Ovary (tissue), 9 donors: ENCODE data around the gene SLC39A13. TPM values are rescaled to one million over a fixed set of nuclear protein-coding genes. Genes with fewer than 3 reads are reported as not detected.
A peak's percentile ranks its signal among the peaks of the same experiment; 100 is the strongest.

Source experiments
- DNase-seq, 5 donors: peaks; one replicate each; pipeline ENCODE4 v3.0.0-alpha.2; 2019 to 2020
- H3K27ac ChIP-seq, 2 donors: fragments of 200-600 bp; one replicate each; pipeline versions ENCODE4 v1.5.1 to v1.8.0; 2019 to 2022
- H3K27me3 ChIP-seq: fragments of 200-600 bp; one replicate; pipeline ENCODE4 v1.8.0; 2022
- H3K36me3 ChIP-seq: fragments of 200-600 bp; sonication (generic); one replicate; pipeline ENCODE4 v1.5.1; 2019
- H3K4me1 ChIP-seq: one replicate; pipeline ENCODE4 v1.8.1; 2013; ENCODE audit warnings: mild to moderate bottlenecking, moderate library complexity; ENCODE audit not compliant: insufficient read depth
- H3K4me3 ChIP-seq: fragments of 200-600 bp; sonication (generic); one replicate; pipeline ENCODE4 v1.5.1; 2017
- H3K9me3 ChIP-seq, 2 donors: fragments of 200-600 bp in 1 of 2; sonication (generic) in 1 of 2; one replicate each; pipeline versions ENCODE4 v1.5.1 to v1.8.1; 2013 to 2019; ENCODE audit warnings: mild to moderate bottlenecking in 1 of 2, moderate library complexity in 1 of 2
- EP300 ChIP-seq: sonication (generic); formaldehyde crosslinking; IDR thresholded peaks from one replicate; pipeline ENCODE4 v1.6.1; 2017; ENCODE audit warnings: antibody characterized with exemption
- POLR2A ChIP-seq: fragments of 450-650 bp; IDR thresholded peaks from one replicate; pipeline ENCODE4 v1.6.1; 2017; ENCODE audit warnings: antibody characterized with exemption, mild to moderate bottlenecking, moderate library complexity
- whole genome bisulfite sequencing, 3 donors: extraction: QIAGEN DNeasy Blood & Tissue Kit in 1 of 3; methylation state at CpG; one replicate each; pipeline versions ENCODE4 v1.1.5 to v1.1.7; 2013 to 2017; 5-methylcytosine and 5-hydroxymethylcytosine counted together
- intact Hi-C, 4 donors: fragments of 100-400 bp; cut with DNase I; formaldehyde crosslinking; loops; one replicate each; pipeline versions ENCODE4 v1.11.0 to v1.15.1; 2022 to 2023
- polyA plus RNA-seq, 2 donors: library from polyadenylated mRNA; stranded (reverse); fragments of 200-250 nt in 1 of 2; fragments of 350-450 nt in 1 of 2; fragmentation: Illumina TruSeq in 1 of 2; extraction: RNeasy Lipid Tissue Mini Kit (QIAGEN cat#74804) in 1 of 2; gene quantifications; one replicate each; pipeline ENCODE4 v1.2.3, GENCODE V29; 2013 to 2014
- total RNA-seq, 7 donors: library from RNA; depleted of rRNA in 2 of 7; stranded (reverse); fragments of >200 nt in 2 of 7; fragmentation: NEBNext Ultra II Directional in 3 of 7; extraction: Animal tissue kit (Norgen Biotek cat#: 25700) in 3 of 7; gene quantifications; one replicate each; pipeline versions ENCODE4 v1.1.0 to v1.2.4, GENCODE V29; 2016 to 2023
- TF ChIP-seq, protein P1 (sequence below), 3 donors: fragments of 450-650 bp in 2 of 3; fragments of 200-600 bp in 1 of 3; IDR thresholded peaks; one replicate each; pipeline versions ENCODE4 v1.5.1 to v1.8.0; 2016 to 2022; ENCODE audit warnings: antibody characterized with exemption in 3 of 3, mild to moderate bottlenecking in 1 of 3
- donor health status: DM: no; HTN: no; CAD: no; lungs with moderate emphysema.
- donor health status: DM: no; HTN: no; CAD: no.
- donor health status: Bipolar disorder and iron deficiency.
- donor health status: DM: yes; HTN: yes; CAD: no.
- donor health status: DM: no; HTN: no; CAD: no.
- donor health status: DM: yes; HTN: yes; CAD: no.

Gene SLC39A13
- total and polyA plus RNA-seq, 9 donors, result 2.8 to 60.2 (median 51.7) TPM

DNA sequence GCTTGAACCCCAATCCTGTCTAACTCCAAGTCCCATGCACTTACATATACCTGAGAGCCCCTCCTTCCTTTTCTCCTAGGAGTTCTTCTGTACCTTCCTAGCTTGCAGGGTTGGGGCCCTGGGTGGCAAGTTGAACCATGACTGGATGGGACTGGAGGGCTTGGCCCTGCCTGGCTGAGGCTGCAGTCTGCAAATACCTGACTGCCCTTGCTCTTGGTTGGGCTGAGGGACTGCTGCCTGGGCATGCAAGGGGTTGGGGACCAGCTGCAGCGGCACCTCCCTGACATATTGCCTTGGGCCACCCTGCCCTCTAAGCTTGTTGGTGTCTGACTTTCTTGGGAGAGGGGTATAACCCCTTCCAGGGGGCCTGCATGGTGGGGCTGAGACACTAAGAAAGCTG is 9.8 kb upstream of the SLC39A13 start:
- no peak overlapping the region for H3K27ac ChIP-seq
- no peaks in the 10 kb centered on the region for H3K4me1 ChIP-seq
- TF ChIP-seq POLR2A (no peak), EP300 (no peak)
- TF ChIP-seq, protein P1, sequence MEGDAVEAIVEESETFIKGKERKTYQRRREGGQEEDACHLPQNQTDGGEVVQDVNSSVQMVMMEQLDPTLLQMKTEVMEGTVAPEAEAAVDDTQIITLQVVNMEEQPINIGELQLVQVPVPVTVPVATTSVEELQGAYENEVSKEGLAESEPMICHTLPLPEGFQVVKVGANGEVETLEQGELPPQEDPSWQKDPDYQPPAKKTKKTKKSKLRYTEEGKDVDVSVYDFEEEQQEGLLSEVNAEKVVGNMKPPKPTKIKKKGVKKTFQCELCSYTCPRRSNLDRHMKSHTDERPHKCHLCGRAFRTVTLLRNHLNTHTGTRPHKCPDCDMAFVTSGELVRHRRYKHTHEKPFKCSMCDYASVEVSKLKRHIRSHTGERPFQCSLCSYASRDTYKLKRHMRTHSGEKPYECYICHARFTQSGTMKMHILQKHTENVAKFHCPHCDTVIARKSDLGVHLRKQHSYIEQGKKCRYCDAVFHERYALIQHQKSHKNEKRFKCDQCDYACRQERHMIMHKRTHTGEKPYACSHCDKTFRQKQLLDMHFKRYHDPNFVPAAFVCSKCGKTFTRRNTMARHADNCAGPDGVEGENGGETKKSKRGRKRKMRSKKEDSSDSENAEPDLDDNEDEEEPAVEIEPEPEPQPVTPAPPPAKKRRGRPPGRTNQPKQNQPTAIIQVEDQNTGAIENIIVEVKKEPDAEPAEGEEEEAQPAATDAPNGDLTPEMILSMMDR (IDR thresholded peaks at IDR 0.05), result no peak
- H3K4me3 ChIP-seq, result no peak overlapping the region
- H3K27me3 ChIP-seq, result no peaks in the 10 kb centered on the region
- no peaks in the 10 kb centered on the region for H3K9me3 ChIP-seq
- peak in 1 of 5 donors; percentile 17 for DNase-seq
- intact Hi-C loops, result no loop called here
- 93 to 100% (median 100%) methylated on average over 1 of the region's 1 CpG for WGBS, 3 donors
- no peaks in the 10 kb centered on the region for H3K36me3 ChIP-seq

DNA sequence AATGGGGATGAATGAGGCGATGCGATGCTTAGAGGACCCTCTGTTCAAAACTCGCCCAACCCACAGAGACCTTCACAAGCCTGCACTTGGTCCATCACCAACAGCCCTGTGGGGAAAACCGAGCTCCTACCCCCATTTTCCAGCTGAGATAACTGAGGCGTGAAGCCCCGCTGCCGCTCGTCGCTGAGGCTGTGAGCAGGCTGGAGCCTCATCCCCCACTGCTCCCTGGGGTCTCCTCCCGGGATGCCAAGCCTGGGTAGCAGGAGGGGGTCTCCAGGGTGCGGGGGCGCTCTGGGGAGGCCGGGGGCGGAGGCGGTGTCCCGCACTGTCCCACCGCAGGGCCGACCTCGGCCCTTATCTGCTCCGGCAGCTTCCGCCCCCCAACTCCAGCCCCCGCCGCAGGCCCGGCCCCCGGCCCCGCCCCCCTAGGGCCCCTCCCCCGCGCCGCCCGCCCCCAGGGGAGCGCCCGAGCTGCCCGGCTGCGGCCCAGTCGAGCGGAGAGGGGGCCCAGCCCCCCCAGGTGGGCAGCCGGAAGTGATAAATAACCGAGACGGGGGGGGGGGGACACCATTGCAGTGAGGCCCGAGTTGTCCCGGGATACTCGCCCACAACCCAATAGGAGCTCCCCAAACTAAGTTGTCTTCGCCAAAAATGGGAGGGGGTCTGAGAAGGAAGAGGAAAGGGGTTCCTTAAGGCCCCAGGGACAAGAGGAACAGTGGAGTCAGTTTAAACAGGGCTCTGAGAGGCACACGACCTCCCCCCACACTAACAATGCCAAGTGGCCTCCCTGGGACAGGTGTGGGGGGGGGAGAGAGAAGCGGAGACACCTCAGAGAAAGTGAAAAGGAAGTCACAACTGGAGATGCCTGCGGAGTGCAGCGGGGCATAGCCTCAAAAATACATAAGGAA is 8.3 kb upstream of the SLC39A13 start:
- Histone ChIP-seq H3K27ac (peak overlapping the region; percentile 75 to 79), H3K27me3 (no peaks in the 10 kb centered on the region), H3K4me3 (peak overlapping the region; percentile 65), H3K36me3 (no peaks in the 10 kb centered on the region), H3K9me3 (no peaks in the 10 kb centered on the region), H3K4me1 (no peaks in the 10 kb centered on the region)
- peak in 4 of 5 donors; percentile 61 to 73 (median 64) for DNase-seq
- TF ChIP-seq EP300 (no peak), POLR2A (no peak)
- TF ChIP-seq, protein P1 (IDR thresholded peaks at IDR 0.05), result no peak
- WGBS, 3 donors, result 3 to 5% (median 3%) methylated on average over 27 to 46 of the region's 47 CpGs
- intact Hi-C loops, result no loop called here

GRCh38 chr11:47400768-47401279 is 7.6 kb upstream of the SLC39A13 start:
- Histone ChIP-seq H3K36me3 (no peaks in the 10 kb centered on the region), H3K27ac (peak overlapping the region in 1 of 2 donors; percentile 79), H3K4me1 (no peaks in the 10 kb centered on the region), H3K27me3 (no peaks in the 10 kb centered on the region), H3K9me3 (no peaks in the 10 kb centered on the region), H3K4me3 (peak overlapping the region; percentile 65)
- WGBS, 3 donors, result 19 to 24% (median 24%) methylated on average over 8 of the region's 8 CpGs
- no peak for TF ChIP-seq EP300
- no peak for TF ChIP-seq POLR2A
- TF ChIP-seq, protein P1 (IDR thresholded peaks at IDR 0.05), result no peak
- intact Hi-C loops, result no loop called here
- no peak for DNase-seq

GRCh38 chr11:47403135-47403534 is 5.3 kb upstream of the SLC39A13 start:
- H3K27me3 ChIP-seq, result no peaks in the 10 kb centered on the region
- no peak for DNase-seq
- H3K4me1 ChIP-seq, result peaks cover 3% of the 10 kb centered on the region
- WGBS, 3 donors, result 62 to 78% (median 70%) methylated on average over 4 of the region's 4 CpGs
- H3K27ac ChIP-seq, result no peak overlapping the region
- TF ChIP-seq POLR2A (no peak), EP300 (no peak)
- TF ChIP-seq, protein P1 (IDR thresholded peaks at IDR 0.05), result no peak
- H3K36me3 ChIP-seq, result no peaks in the 10 kb centered on the region
- no peaks in the 10 kb centered on the region for H3K9me3 ChIP-seq
- no peak overlapping the region for H3K4me3 ChIP-seq
- intact Hi-C loops, result no loop called here
